GM19324 (cell line): ENCODE results near the gene GPBP1.
"Not testable (repeated sequence)": the region's sequence is repeated elsewhere in the genome, so short reads cannot be mapped to it uniquely, and the experiment has no call there.

Experiments
- ATAC-seq: cut with Tn5 transposase; IDR thresholded peaks from one replicate; pipeline ENCODE4 v1.9.1; 2021; ENCODE audit warnings: mild to moderate bottlenecking, moderate library complexity; ENCODE audit not compliant: unreplicated experiment, low FRiP score

GPBP1 gene

GRCh38 chr5:57173319-57174127 lies at the start of gene GPBP1:
Gene GPBP1, plus strand, starts transcription at chr5:57174059. Its CDS starts 40,072 bp downstream, at chr5:57214131.
- ATAC-seq = peak; percentile 79

- no peak for ATAC-seq
Measured at GRCh38 chr5:57128325-57128724, 45.5 kb upstream of the GPBP1 start.

GRCh38 chr5:57133574-57133973 lies 40.3 kb upstream of the GPBP1 start:
- ATAC-seq = no peak

GRCh38 chr5:57137401-57137800 lies 36.5 kb upstream of the GPBP1 start:
- ATAC-seq = no peak

GRCh38 chr5:57152316-57152715 lies 21.5 kb upstream of the GPBP1 start:
- ATAC-seq = no peak

- no peak for ATAC-seq
Measured at GRCh38 chr5:57155033-57155432, 18.8 kb upstream of the GPBP1 start.

- no peak for ATAC-seq
Measured at GRCh38 chr5:57157131-57157530, 16.7 kb upstream of the GPBP1 start.

- ATAC-seq = no peak
Measured at GRCh38 chr5:57157666-57158065, 16.2 kb upstream of the GPBP1 start.

GRCh38 chr5:57163553-57164006 lies 10.3 kb upstream of the GPBP1 start:
- ATAC-seq = no peak

GRCh38 chr5:57164124-57164523 lies 9.7 kb upstream of the GPBP1 start:
- no peak for ATAC-seq

- not testable (repeated sequence) for ATAC-seq
Measured at GRCh38 chr5:57165171-57165570, 8.7 kb upstream of the GPBP1 start.

GRCh38 chr5:57166276-57166675 lies 7.6 kb upstream of the GPBP1 start:
- ATAC-seq = no peak

- ATAC-seq = no peak
Measured at GRCh38 chr5:57167201-57167600, 6.7 kb upstream of the GPBP1 start.

GRCh38 chr5:57170116-57170515 lies 3.7 kb upstream of the GPBP1 start:
- not testable (repeated sequence) for ATAC-seq

- ATAC-seq = no peak
Measured at GRCh38 chr5:57171816-57172465, 1.9 kb upstream of the GPBP1 start.

GRCh38 chr5:57172466-57173318 lies 1.2 kb upstream of the GPBP1 start:
- no peak for ATAC-seq

GRCh38 chr5:57174128-57174889 lies 450 bp downstream of the GPBP1 start:
- ATAC-seq = no peak

GRCh38 chr5:57174890-57175510 lies 1.1 kb downstream of the GPBP1 start:
- no peak for ATAC-seq

GRCh38 chr5:57175551-57176309 lies 1.9 kb downstream of the GPBP1 start:
- no peak for ATAC-seq
